HEK293 (cell line): ENCODE data around the gene RPS21.
"Not testable (repeated sequence)": the region's sequence is repeated elsewhere in the genome, so short reads cannot be mapped to it uniquely, and the experiment has no call there.

Source experiments
- CTCF ChIA-PET: fragments of 350-600 bp; formaldehyde crosslinking; extraction: SDS; loops from one replicate; lab custom pipeline; 2021; ENCODE audit warnings: antibody characterized with exemption; lab: Yijun Ruan, JAX
- POLR2A ChIA-PET: fragments of 300-600 bp; formaldehyde crosslinking; extraction: SDS; loops from one replicate; lab custom pipeline; 2020; ENCODE audit warnings: antibody characterized with exemption, inconsistent platforms; lab: Yijun Ruan, JAX
- H3K27ac ChIP-seq: fragments of 200-500 bp; sonication (Bioruptor generic); 2 replicates; pipeline ENCODE4 v1.5.1; 2014; ENCODE audit warnings: low read depth, low read length, control low read depth, inconsistent platforms; ENCODE audit errors: extremely low read depth
- H3K36me3 ChIP-seq, 2 experiments: fragments of 200-500 bp in 1 of 2; sonication (Bioruptor generic) in 1 of 2; 1 replicate in 1 of 2; 2 replicates in 1 of 2; pipeline ENCODE4 v1.5.1; 2014 to 2017; ENCODE audit warnings: inconsistent platforms in 2 of 2, low read length in 2 of 2; ENCODE audit not compliant: control insufficient read depth in 2 of 2, insufficient read depth in 1 of 2
- H3K4me1 ChIP-seq: fragments of 200-500 bp; sonication (Bioruptor generic); 2 replicates; pipeline ENCODE4 v1.5.1; 2014; ENCODE audit warnings: mild to moderate bottlenecking, low read length, inconsistent platforms; ENCODE audit not compliant: control insufficient read depth, insufficient read depth
- H3K4me3 ChIP-seq: 2 replicates; pipeline ENCODE4 v1.5.1; 2011; ENCODE audit warnings: low read depth, mild to moderate bottlenecking, control low read depth, low read length, moderate library complexity
- H3K9me3 ChIP-seq: fragments of 200-500 bp; sonication (Bioruptor generic); 2 replicates; pipeline ENCODE4 v1.5.1; 2014; ENCODE audit warnings: low read depth, low read length, inconsistent platforms; ENCODE audit not compliant: control insufficient read depth, insufficient read depth
- MZF1 ChIP-seq: fragments of 450-650 bp; formaldehyde crosslinking; IDR thresholded peaks from 2 replicates; pipeline ENCODE4 v1.5.1; 2017; ENCODE audit warnings: missing biosample characterization, missing genetic modification characterization, borderline replicate concordance
- ZBTB48 ChIP-seq: fragments of 450-650 bp; formaldehyde crosslinking; IDR thresholded peaks from 2 replicates; pipeline ENCODE4 v1.5.1; 2016; ENCODE audit warnings: missing biosample characterization, missing genetic modification characterization
- ZBTB7A ChIP-seq: fragments of 450-650 bp; formaldehyde crosslinking; IDR thresholded peaks from 2 replicates; pipeline ENCODE4 v1.5.1; 2016; ENCODE audit warnings: low read depth, missing biosample characterization, missing genetic modification characterization
- ZFP69B ChIP-seq: fragments of 450-650 bp; formaldehyde crosslinking; IDR thresholded peaks from 2 replicates; pipeline ENCODE4 v1.5.1; 2016; ENCODE audit warnings: missing biosample characterization, missing genetic modification characterization
- ZIC2 ChIP-seq: fragments of 450-650 bp; formaldehyde crosslinking; IDR thresholded peaks from 2 replicates; pipeline ENCODE4 v1.5.1; 2016; ENCODE audit warnings: missing biosample characterization, missing genetic modification characterization
- ZNF416 ChIP-seq: fragments of 450-650 bp; formaldehyde crosslinking; IDR thresholded peaks from 2 replicates; pipeline ENCODE4 v1.5.1; 2016; ENCODE audit warnings: missing biosample characterization, missing genetic modification characterization
- ZNF558 ChIP-seq: fragments of 450-650 bp; formaldehyde crosslinking; IDR thresholded peaks from 2 replicates; pipeline ENCODE4 v1.5.1; 2016; ENCODE audit warnings: missing biosample characterization, missing genetic modification characterization
- ZNF776 ChIP-seq: fragments of 450-650 bp; formaldehyde crosslinking; IDR thresholded peaks from 2 replicates; pipeline ENCODE4 v1.5.0; 2017; ENCODE audit warnings: missing biosample characterization, missing genetic modification characterization, borderline replicate concordance
- TF ChIP-seq, protein P1 (sequence below): fragments of 450-650 bp; formaldehyde crosslinking; IDR thresholded peaks from 2 replicates; pipeline ENCODE4 v1.5.1; 2017; ENCODE audit warnings: missing biosample characterization, mild to moderate bottlenecking, missing genetic modification characterization, moderate library complexity
- TF ChIP-seq, protein P2 (sequence below): fragments of 450-650 bp; formaldehyde crosslinking; IDR thresholded peaks from 2 replicates; pipeline ENCODE4 v1.5.1; 2016; ENCODE audit warnings: missing biosample characterization, missing genetic modification characterization
- TF ChIP-seq, protein P3 (sequence below): fragments of 450-650 bp; formaldehyde crosslinking; IDR thresholded peaks from 2 replicates; pipeline ENCODE4 v1.5.1; 2016; ENCODE audit warnings: missing biosample characterization, missing genetic modification characterization
- TF ChIP-seq, protein P4 (sequence below): fragments of 450-650 bp; formaldehyde crosslinking; IDR thresholded peaks from 2 replicates; pipeline ENCODE4 v1.5.1; 2016; ENCODE audit warnings: missing biosample characterization, missing genetic modification characterization

The RPS21 gene

DNA sequence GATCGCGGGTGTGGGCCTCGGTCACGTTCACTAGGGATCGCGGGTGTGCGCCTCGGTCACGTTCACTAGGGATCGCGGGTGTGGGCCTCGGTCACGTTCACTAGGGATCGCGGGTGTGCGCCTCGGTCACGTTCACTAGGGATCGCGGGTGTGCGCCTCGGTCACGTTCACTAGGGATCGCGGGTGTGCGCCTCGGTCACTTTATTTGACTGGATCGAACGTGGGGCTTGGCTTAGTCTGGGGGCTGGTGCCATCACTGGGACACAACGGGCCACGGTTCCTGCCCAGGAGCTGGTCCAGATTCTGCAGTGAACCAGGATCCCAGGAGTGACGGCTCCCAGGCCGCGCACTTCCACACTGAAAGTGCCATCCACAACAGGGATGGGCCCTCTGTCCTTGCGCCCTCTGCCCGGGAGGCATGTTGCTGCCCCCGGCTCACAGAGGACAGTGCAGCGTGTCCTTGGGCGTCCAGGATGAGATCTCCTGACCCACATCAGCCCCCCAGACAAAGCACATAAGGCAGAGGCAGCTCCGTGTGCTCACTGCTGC, 13.2 kb upstream of the RPS21 start:
- H3K27ac ChIP-seq, CTCF ChIA-PET, H3K9me3 ChIP-seq, H3K4me3 ChIP-seq, H3K36me3 ChIP-seq: not testable (repeated sequence)
- peaks cover 16% of the 10 kb centered on the region for H3K4me1 ChIP-seq
- POLR2A ChIA-PET, result interaction anchor here (0.7 to 1.5 kb wide), 2 partner anchors 14 to 168 kb away, joined by 3 to 5 read pairs; partner anchors contain the start of gene RPS21

DNA sequence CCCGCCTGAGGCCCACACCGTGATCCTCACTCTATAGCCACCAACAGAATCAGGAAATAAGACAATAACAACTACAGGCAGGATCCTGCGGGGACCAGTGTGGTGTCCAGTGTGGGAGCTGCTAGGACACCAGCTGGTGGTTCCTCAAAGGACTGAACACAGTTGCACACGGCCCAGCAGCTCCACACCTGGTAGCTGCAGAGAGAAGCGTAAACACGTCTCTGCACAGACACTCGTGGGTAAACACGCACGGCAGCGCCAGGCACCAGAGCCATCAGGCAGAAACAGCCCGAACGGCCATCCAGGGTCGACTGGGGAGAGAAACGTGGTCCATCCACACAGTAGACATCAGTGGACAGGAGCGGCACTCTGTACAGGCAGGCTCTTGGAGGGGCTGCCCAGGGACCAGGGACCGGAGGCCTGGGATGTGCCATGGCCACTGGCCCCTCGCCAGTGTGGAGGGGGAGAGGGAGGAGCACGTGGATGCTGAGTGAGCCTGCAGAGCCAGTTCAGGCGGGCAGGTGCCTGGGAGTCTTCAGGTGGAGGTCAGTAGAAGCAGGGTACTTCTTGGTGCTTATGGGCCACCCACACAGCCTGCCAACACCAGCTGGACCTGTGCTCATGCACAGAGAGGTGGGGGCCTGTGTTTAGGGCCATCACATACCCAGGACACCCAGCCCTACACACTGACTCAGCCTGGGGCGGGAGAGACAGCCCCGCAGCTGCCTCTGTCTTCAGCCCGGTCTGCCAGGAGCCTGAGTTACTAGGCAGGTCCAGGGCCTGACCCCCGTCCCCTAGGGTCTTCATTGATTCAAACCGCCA, 12.4 kb upstream of the RPS21 start:
- no peaks in the 10 kb centered on the region for H3K36me3 ChIP-seq
- ChIA-PET CTCF (interaction anchor here (0.7 kb wide), 1 partner anchor 8 kb away, joined by 5 read pairs; no protein-coding TSS in a partner anchor), POLR2A (interaction anchor here (0.7 to 1.5 kb wide), 2 partner anchors 13 to 169 kb away, joined by 3 to 5 read pairs; partner anchors contain the start of gene RPS21)
- H3K9me3 ChIP-seq, result no peaks in the 10 kb centered on the region
- H3K4me1 ChIP-seq, result peaks cover 12% of the 10 kb centered on the region
- H3K4me3 ChIP-seq, result no peak overlapping the region
- H3K27ac ChIP-seq, result no peak overlapping the region
- TF ChIP-seq, protein P1, sequence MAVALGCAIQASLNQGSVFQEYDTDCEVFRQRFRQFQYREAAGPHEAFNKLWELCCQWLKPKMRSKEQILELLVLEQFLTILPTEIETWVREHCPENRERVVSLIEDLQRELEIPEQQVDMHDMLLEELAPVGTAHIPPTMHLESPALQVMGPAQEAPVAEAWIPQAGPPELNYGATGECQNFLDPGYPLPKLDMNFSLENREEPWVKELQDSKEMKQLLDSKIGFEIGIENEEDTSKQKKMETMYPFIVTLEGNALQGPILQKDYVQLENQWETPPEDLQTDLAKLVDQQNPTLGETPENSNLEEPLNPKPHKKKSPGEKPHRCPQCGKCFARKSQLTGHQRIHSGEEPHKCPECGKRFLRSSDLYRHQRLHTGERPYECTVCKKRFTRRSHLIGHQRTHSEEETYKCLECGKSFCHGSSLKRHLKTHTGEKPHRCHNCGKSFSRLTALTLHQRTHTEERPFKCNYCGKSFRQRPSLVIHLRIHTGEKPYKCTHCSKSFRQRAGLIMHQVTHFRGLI, result 0 out of 2 replicates have a peak, but pooled peaks have one; percentile 56
- no peak for TF ChIP-seq ZNF558 (tag by site-specific recombination)
- TF ChIP-seq, protein P2, sequence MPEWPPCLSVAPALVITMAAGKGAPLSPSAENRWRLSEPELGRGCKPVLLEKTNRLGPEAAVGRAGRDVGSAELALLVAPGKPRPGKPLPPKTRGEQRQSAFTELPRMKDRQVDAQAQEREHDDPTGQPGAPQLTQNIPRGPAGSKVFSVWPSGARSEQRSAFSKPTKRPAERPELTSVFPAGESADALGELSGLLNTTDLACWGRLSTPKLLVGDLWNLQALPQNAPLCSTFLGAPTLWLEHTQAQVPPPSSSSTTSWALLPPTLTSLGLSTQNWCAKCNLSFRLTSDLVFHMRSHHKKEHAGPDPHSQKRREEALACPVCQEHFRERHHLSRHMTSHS (tag by site-specific recombination), result no peak
- no peak for TF ChIP-seq ZBTB7A (tag by site-specific recombination)
- TF ChIP-seq, protein P3, sequence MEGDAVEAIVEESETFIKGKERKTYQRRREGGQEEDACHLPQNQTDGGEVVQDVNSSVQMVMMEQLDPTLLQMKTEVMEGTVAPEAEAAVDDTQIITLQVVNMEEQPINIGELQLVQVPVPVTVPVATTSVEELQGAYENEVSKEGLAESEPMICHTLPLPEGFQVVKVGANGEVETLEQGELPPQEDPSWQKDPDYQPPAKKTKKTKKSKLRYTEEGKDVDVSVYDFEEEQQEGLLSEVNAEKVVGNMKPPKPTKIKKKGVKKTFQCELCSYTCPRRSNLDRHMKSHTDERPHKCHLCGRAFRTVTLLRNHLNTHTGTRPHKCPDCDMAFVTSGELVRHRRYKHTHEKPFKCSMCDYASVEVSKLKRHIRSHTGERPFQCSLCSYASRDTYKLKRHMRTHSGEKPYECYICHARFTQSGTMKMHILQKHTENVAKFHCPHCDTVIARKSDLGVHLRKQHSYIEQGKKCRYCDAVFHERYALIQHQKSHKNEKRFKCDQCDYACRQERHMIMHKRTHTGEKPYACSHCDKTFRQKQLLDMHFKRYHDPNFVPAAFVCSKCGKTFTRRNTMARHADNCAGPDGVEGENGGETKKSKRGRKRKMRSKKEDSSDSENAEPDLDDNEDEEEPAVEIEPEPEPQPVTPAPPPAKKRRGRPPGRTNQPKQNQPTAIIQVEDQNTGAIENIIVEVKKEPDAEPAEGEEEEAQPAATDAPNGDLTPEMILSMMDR (tag by site-specific recombination), result peak; percentile 32; the same call in 1 of the 2 replicates
- TF ChIP-seq ZNF416, result no peak
- TF ChIP-seq ZBTB48, result peak; percentile 78
- TF ChIP-seq MZF1 (tag by site-specific recombination), result no peak
- TF ChIP-seq ZIC2, result 0 out of 2 replicates have a peak, but pooled peaks have one; percentile 14
- TF ChIP-seq, protein P4, sequence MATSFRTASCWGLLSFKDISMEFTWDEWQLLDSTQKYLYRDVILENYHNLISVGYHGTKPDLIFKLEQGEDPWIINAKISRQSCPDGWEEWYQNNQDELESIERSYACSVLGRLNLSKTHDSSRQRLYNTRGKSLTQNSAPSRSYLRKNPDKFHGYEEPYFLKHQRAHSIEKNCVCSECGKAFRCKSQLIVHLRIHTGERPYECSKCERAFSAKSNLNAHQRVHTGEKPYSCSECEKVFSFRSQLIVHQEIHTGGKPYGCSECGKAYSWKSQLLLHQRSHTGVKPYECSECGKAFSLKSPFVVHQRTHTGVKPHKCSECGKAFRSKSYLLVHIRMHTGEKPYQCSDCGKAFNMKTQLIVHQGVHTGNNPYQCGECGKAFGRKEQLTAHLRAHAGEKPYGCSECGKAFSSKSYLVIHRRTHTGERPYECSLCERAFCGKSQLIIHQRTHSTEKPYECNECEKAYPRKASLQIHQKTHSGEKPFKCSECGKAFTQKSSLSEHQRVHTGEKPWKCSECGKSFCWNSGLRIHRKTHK (tag by site-specific recombination), result no peak
- TF ChIP-seq ZNF776 (tag by site-specific recombination), result no peak
- no peak for TF ChIP-seq ZFP69B
- TF ChIP-seq, all 188 proteins: peak for 4
